Activated CD8-positive, alpha-beta memory T cell treated with anti-CD3 and anti-CD28 coated beads for 24 hours (primary cell): Measurements from ENCODE around the gene CRACR2B.
A peak's percentile ranks its signal among the peaks of the same experiment; 100 is the strongest.

Source experiments
- DNase-seq: peaks from one replicate; pipeline ENCODE4 v3.0.0-alpha.2; 2020

Gene CRACR2B

GRCh38 chr11:794766-795633 is 32.7 kb upstream of the CRACR2B start:
- no peak for DNase-seq

- peak; percentile 88 for DNase-seq
These were observed 31.8 kb upstream of the CRACR2B start for GRCh38 chr11:795634-796564.

GRCh38 chr11:796565-797295 is 31.0 kb upstream of the CRACR2B start:
- no peak for DNase-seq

GRCh38 chr11:797296-798092 is 30.2 kb upstream of the CRACR2B start:
- DNase-seq: peak; percentile 87

GRCh38 chr11:798093-798713 is 29.5 kb upstream of the CRACR2B start, which contains the start of gene SLC25A22:
TSS of gene SLC25A22 (minus strand) at chr11:798281. CDS start at chr11:795006, 3,275 bp downstream.
- DNase-seq: peak; percentile 96

- DNase-seq: no peak
These were observed 27.9 kb upstream of the CRACR2B start for GRCh38 chr11:799641-800316.

GRCh38 chr11:800473-800872 is 27.2 kb upstream of the CRACR2B start:
- DNase-seq: no peak

GRCh38 chr11:801097-801780 is 26.5 kb upstream of the CRACR2B start:
- no peak for DNase-seq

- DNase-seq: no peak
These were observed 25.6 kb upstream of the CRACR2B start for GRCh38 chr11:802018-802617.

GRCh38 chr11:802693-803466 is 24.8 kb upstream of the CRACR2B start:
- DNase-seq: no peak

- no peak for DNase-seq
These were observed 24.3 kb upstream of the CRACR2B start for GRCh38 chr11:803467-803742.

- no peak for DNase-seq
These were observed 23.7 kb upstream of the CRACR2B start for GRCh38 chr11:803770-804598.

GRCh38 chr11:804599-804964 is 23.1 kb upstream of the CRACR2B start:
- no peak for DNase-seq

- no peak for DNase-seq
These were observed 19.1 kb upstream of the CRACR2B start for GRCh38 chr11:808427-809286.

GRCh38 chr11:809287-810039 is 18.3 kb upstream of the CRACR2B start, which contains the start of gene RPLP2:
TSS of gene RPLP2 (plus strand) at chr11:809967. CDS start at chr11:810235, 268 bp downstream.
- peak; percentile 99 for DNase-seq

GRCh38 chr11:810040-810567 is 17.6 kb upstream of the CRACR2B start:
- DNase-seq: no peak
